BLaER1 treated with 17β-estradiol and CSF1 and Interleukin-3, amounts not matched to agents 10 nM and 100 nM (cell line): ENCODE data around the gene SLC1A2.

Experiments
- H3K27ac ChIP-seq, 11 experiments: shearing (Covaris generic); formaldehyde crosslinking; 2 replicates each; pipeline ENCODE4 v1.8.1; 2022
- H3K27me3 ChIP-seq, 11 experiments: shearing (Covaris generic); formaldehyde crosslinking; 2 replicates each; pipeline ENCODE4 v1.8.1; 2022
- H3K36me3 ChIP-seq, 11 experiments: shearing (Covaris generic); formaldehyde crosslinking; 2 replicates each; pipeline ENCODE4 v1.8.1; 2022
- H3K4me1 ChIP-seq, 10 experiments: shearing (Covaris generic); formaldehyde crosslinking; 2 replicates each; pipeline ENCODE4 v1.8.1; 2022
- H3K4me2 ChIP-seq, 11 experiments: shearing (Covaris generic); formaldehyde crosslinking; 2 replicates each; pipeline ENCODE4 v1.8.1; 2022
- H3K4me3 ChIP-seq, 10 experiments: shearing (Covaris generic); formaldehyde crosslinking; 2 replicates each; pipeline ENCODE4 v1.8.1; 2022
- H3K9ac ChIP-seq, 11 experiments: shearing (Covaris generic); formaldehyde crosslinking; 2 replicates each; pipeline ENCODE4 v1.8.1; 2022
- H3K9me3 ChIP-seq, 11 experiments: shearing (Covaris generic); formaldehyde crosslinking; replicated peaks in 1 of 11; 2 replicates each; pipeline ENCODE4 v1.8.1; 2022
- H4K20me1 ChIP-seq, 11 experiments: shearing (Covaris generic); formaldehyde crosslinking; 2 replicates each; pipeline ENCODE4 v1.8.1; 2022
- Cebpa-rat ChIP-seq, 11 experiments: shearing (Covaris generic); IDR thresholded peaks; 2 replicates each; pipeline ENCODE4 v1.8.1; 2022

SLC1A2 gene

DNA sequence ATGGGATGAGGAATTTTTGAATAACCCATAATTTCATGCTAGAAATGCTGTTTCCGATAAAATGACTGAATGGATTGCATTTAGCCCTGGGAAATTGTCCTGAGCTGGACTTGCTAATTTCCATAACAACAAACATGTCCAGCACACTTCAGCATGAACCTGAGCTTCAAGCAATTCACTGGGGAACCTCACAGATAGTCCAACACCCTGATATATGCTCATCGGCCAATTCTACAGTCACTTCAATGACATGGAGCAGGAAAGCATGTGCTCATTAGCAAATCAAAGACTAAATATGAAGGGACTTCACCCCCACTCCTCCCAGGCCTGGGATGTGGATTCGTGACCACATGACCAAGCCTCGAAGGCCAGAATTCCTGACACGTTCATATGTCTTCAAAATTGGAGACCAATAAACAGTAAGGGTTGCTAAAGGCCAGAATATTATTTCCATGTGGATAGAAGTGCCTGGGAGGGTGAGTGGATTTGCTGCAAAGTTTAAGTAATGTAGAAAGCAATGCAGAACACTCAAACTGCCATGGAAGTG lies 131.9 kb downstream of the SLC1A2 start:
- TF ChIP-seq Cebpa-rat (IDR thresholded peaks at IDR 0.05): no peak
- Histone ChIP-seq H3K4me3 (no peak overlapping the region), H3K9me3 (no peaks in the 10 kb centered on the region), H3K4me2 (no peak overlapping the region), H3K27ac (no peak overlapping the region), H3K36me3 (no peaks in the 10 kb centered on the region), H3K27me3 (no peaks in the 10 kb centered on the region), H4K20me1 (no peaks in the 10 kb centered on the region), H3K9ac (no peak overlapping the region), H3K4me1 (peaks cover 16 to 35% (median 22%) of the 10 kb centered on the region in 10 experiments)

DNA sequence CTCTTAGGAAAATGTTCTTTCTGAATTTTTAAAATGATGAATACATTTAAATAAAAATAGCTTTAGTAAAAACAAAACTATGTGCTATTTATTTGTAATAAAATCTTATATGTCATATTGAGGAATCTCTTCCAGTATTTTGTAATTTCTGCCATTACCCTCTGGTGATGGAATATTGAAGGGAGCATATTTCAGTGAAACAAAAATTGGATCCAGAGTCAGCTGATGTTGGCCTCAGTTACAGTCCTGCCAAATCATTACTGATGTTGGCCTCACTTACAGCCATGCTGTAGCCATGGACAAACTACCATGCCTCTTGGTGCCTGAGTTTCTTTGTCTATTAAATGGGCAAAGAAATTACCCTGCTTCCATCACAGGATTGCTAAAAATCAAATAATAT lies 133.2 kb downstream of the SLC1A2 start:
- TF ChIP-seq Cebpa-rat (IDR thresholded peaks at IDR 0.05): no peak
- Histone ChIP-seq H3K36me3 (no peaks in the 10 kb centered on the region), H3K4me3 (no peak overlapping the region), H3K9ac (no peak overlapping the region), H4K20me1 (no peaks in the 10 kb centered on the region), H3K4me2 (no peak overlapping the region), H3K27me3 (no peaks in the 10 kb centered on the region), H3K4me1 (peaks cover 16 to 42% (median 25%) of the 10 kb centered on the region in 10 experiments), H3K27ac (no peak overlapping the region), H3K9me3 (no peaks in the 10 kb centered on the region)

DNA sequence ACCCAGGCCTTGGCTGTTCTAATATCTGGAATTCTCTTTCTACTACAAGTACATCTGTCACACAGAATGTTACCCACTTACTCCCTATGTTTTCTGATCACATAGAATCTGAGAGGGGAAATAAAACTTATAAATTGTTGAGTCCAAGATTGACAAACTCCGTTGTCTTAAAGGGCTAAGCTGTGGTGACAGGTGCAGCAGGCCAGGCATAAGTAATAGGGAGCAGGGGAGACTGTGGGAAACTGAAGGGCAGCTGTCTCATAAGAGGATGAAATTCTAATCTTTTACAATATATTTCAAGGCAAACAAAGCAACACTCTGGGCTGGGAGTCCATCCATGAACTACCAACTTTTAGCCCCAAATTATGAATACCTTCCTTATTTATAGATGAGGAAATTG lies 133.9 kb downstream of the SLC1A2 start:
- H3K27ac ChIP-seq: no peak overlapping the region
- no peaks in the 10 kb centered on the region for H3K9me3 ChIP-seq
- no peaks in the 10 kb centered on the region for H4K20me1 ChIP-seq
- H3K36me3 ChIP-seq: no peaks in the 10 kb centered on the region
- TF ChIP-seq Cebpa-rat (IDR thresholded peaks at IDR 0.05): no peak
- no peak overlapping the region for H3K4me2 ChIP-seq
- no peak overlapping the region for H3K9ac ChIP-seq
- no peaks in the 10 kb centered on the region for H3K27me3 ChIP-seq
- no peak overlapping the region for H3K4me3 ChIP-seq
- H3K4me1 ChIP-seq: peaks cover 16 to 42% (median 25%) of the 10 kb centered on the region in 10 experiments

DNA sequence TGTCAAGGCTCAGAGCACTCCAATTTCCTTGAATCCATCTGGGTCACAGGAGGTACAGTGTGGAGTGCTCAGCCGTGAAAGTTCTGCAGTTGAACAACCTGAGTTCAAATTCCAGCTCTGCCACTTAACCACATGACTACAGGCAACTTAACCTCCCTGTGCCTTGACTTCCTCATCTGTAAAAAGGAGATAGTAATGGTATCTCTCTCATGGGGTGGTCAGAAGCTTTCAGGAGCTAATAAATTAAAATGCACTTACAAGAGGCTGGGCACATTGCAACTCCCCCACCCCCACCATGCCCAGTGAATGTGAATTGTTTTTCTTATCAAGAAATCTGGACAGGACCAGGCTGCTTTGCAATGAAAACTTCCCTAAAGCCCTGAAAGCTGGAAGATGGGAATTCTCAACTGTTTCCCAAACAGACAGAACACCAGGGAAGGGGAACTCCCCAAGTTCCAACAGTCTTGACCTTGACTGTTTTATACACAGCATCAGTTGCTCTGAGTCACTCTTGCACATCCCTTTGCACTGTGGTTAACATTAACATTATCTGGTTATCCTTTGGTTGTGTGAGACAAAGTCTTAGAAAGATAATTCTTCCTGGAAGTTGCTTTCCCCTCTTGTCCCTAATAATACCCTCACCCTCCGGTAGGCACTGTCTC lies 137.0 kb downstream of the SLC1A2 start:
- Histone ChIP-seq H3K27me3 (no peaks in the 10 kb centered on the region), H4K20me1 (no peaks in the 10 kb centered on the region), H3K4me1 (peaks cover 0 to 21% (median 4%) of the 10 kb centered on the region in 10 experiments; a peak in 6 of 20 replicates), H3K9ac (no peak overlapping the region), H3K9me3 (no peaks in the 10 kb centered on the region), H3K4me2 (no peak overlapping the region; a peak in 1 of 22 replicates), H3K27ac (no peak overlapping the region), H3K4me3 (no peak overlapping the region), H3K36me3 (no peaks in the 10 kb centered on the region)
- TF ChIP-seq Cebpa-rat (IDR thresholded peaks at IDR 0.05): no peak

DNA sequence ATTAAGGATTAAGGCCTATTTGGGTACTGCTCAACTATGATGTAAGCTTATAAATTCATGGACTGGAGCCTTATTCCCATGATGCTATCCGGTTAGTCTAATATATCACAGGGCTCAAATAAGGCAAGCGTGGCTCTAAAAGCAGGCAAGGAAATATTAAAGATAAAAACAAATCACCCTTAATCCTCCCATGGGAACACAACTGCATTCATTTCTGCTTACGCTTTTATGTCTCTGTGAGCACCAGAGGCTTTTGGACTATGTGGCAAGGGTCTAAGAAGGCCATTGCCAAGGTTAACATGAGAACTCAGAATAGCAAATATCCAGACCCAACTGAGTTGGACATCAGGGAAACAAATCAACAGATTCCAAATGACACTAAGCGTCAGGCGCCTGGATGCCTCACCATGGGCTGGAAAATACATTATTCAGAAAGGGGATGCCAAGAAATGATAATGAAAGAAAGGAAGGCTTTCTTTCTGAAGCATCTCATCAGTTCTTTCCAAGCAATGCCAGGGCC lies 138.1 kb downstream of the SLC1A2 start:
- Histone ChIP-seq H3K9me3 (no peaks in the 10 kb centered on the region), H3K4me2 (no peak overlapping the region), H3K36me3 (no peaks in the 10 kb centered on the region), H3K4me3 (no peak overlapping the region), H3K9ac (no peak overlapping the region), H3K27ac (no peak overlapping the region), H3K27me3 (no peaks in the 10 kb centered on the region), H4K20me1 (no peaks in the 10 kb centered on the region), H3K4me1 (peaks cover 0 to 21% (median 4%) of the 10 kb centered on the region in 10 experiments; a peak in 6 of 20 replicates)
- no peak for TF ChIP-seq Cebpa-rat (IDR thresholded peaks at IDR 0.05)

DNA sequence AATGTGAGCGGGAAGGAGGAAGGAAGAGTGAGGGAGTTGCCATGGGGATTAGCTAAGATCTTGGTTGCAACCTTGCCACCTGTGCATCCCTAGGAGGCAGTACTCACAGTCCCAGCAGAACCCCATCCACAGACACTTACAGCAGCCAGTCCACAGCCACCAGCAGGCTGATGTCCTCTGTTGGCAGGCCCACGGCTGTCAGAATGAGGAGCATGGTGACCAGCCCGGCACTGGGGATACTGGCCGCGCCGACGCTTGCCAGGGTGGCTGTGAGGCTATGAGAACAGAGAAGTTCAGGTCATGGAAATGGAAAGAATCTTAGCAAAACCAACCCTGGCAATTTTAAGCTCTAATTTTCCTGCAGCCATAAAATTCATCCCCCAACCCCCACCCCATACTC lies 138.6 kb downstream of the SLC1A2 start:
- Histone ChIP-seq H3K4me1 (peaks cover 0 to 21% (median 4%) of the 10 kb centered on the region in 10 experiments; a peak in 6 of 20 replicates), H3K27me3 (no peaks in the 10 kb centered on the region), H3K4me3 (no peak overlapping the region), H3K9ac (no peak overlapping the region), H3K9me3 (no peaks in the 10 kb centered on the region), H3K4me2 (no peak overlapping the region), H3K27ac (no peak overlapping the region), H4K20me1 (no peaks in the 10 kb centered on the region), H3K36me3 (no peaks in the 10 kb centered on the region)
- TF ChIP-seq Cebpa-rat (IDR thresholded peaks at IDR 0.05): no peak

DNA sequence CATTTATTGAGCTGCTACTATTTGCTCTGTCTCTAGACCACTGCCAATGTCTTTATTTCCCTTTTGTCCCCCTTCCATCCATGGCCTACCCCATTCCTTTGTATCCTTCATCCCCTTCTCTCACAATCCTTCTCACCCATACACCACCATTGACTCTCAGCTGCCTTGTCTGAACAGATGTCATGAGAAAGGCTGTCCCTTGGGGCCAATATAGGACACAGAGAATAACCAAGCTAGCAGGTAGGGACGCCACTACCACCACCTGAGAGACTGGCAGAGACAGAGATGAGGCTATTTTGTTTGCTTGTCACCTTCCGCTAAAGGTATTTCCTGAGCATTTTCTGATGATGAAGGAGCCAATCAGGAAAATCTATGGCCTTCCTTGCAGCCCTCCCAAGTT lies 141.5 kb downstream of the SLC1A2 start:
- H3K4me1 ChIP-seq: peaks cover 0 to 21% (median 5%) of the 10 kb centered on the region in 10 experiments; a peak in 13 of 20 replicates
- H3K36me3 ChIP-seq: no peaks in the 10 kb centered on the region
- no peak overlapping the region for H3K27ac ChIP-seq
- H3K9ac ChIP-seq: no peak overlapping the region
- no peak for TF ChIP-seq Cebpa-rat (IDR thresholded peaks at IDR 0.05)
- no peaks in the 10 kb centered on the region for H4K20me1 ChIP-seq
- H3K4me2 ChIP-seq: no peak overlapping the region
- no peaks in the 10 kb centered on the region for H3K27me3 ChIP-seq
- H3K9me3 ChIP-seq: no peaks in the 10 kb centered on the region
- H3K4me3 ChIP-seq: no peak overlapping the region

DNA sequence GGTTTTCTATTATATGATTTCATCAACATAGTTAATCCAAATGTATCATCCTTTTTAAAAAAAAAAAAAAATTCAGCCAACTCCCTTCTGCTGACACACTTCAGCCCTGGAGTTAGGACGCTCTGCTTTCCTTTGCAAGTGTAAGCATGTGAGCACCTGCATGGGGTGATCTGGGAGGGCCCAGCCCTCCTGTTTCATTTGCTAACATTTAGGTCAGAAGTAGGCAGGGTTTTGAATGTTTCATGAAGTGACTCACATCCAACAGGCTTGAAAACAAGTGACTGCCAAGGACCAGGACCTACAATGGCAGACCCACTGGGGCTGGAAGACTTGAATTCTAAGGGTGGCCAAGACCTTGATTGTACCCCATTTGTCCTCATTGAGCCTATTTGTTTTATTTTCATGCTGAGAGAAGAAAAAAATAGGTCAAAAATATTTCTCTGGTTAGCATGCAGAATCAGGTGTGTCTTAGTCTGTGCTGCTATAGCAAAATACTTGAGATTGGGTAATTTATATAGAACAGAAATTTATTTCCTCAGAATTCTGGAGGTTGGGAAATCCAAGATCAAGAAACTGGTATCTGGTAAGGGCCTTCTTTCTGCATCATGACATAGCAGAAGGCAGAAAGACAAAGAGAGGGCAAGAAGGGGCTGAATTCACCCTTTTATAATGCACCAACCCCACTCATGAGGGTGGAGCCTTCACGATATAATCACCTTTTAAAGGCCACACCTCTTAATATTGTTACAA lies 142.8 kb downstream of the SLC1A2 start:
- H3K27me3 ChIP-seq: no peaks in the 10 kb centered on the region
- H3K9ac ChIP-seq: no peak overlapping the region
- H3K36me3 ChIP-seq: no peaks in the 10 kb centered on the region
- no peak for TF ChIP-seq Cebpa-rat (IDR thresholded peaks at IDR 0.05)
- H3K4me2 ChIP-seq: no peak overlapping the region
- peaks cover 6 to 18% (median 11%) of the 10 kb centered on the region in 10 experiments; a peak in 18 of 20 replicates for H3K4me1 ChIP-seq
- H3K27ac ChIP-seq: no peak overlapping the region
- no peaks in the 10 kb centered on the region; a peak in 1 of 22 replicates for H3K9me3 ChIP-seq
- no peak overlapping the region for H3K4me3 ChIP-seq
- H4K20me1 ChIP-seq: no peaks in the 10 kb centered on the region

DNA sequence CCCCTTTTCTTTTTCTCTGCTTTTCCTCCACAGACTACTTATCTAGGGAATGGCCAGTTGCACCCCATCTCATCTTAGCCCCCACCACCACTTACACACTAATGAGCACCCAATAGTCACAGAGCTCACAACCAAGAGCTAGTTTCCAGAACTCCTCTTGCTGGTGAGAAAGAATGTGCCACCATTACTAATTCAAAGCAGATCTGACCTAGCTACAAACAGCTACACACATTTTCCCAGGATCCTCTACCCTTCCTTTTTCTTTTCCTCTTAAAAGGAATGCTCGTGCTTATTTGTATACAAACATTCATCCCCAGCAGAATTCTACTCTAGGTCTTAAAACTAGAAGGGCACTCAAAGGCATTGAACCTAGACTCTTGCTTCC lies 143.6 kb downstream of the SLC1A2 start:
- no peak overlapping the region for H3K4me3 ChIP-seq
- H3K4me2 ChIP-seq: no peak overlapping the region
- peaks cover 6 to 18% (median 10%) of the 10 kb centered on the region in 10 experiments; a peak in 18 of 20 replicates for H3K4me1 ChIP-seq
- H4K20me1 ChIP-seq: no peaks in the 10 kb centered on the region
- no peak for TF ChIP-seq Cebpa-rat (IDR thresholded peaks at IDR 0.05)
- H3K9me3 ChIP-seq: no peaks in the 10 kb centered on the region; a peak in 1 of 22 replicates
- H3K36me3 ChIP-seq: no peaks in the 10 kb centered on the region
- no peak overlapping the region for H3K9ac ChIP-seq
- H3K27ac ChIP-seq: no peak overlapping the region
- no peaks in the 10 kb centered on the region for H3K27me3 ChIP-seq
